NCI-H446 treated with DMSO at 0.1 percent for 48 hours (cell line): ENCODE measurements around the gene ORC3.
"Not testable (repeated sequence)": the region's sequence is repeated elsewhere in the genome, so short reads cannot be mapped to it uniquely, and the experiment has no call there.

Source experiments
- DNase-seq: peaks from one replicate; lab custom pipeline; 2025; lab: John Stamatoyannopoulos, UW

ORC3 gene

GRCh38 chr6:87600576-87600975 lies 10.6 kb downstream of the ORC3 start:
- no peak for DNase-seq

- DNase-seq, result no peak
These were observed 16.3 kb downstream of the ORC3 start for GRCh38 chr6:87606199-87606598.

- DNase-seq, result no peak
These were observed 18.9 kb downstream of the ORC3 start for GRCh38 chr6:87608802-87609201.

GRCh38 chr6:87613018-87613417 lies 23.1 kb downstream of the ORC3 start:
- DNase-seq, result not testable (repeated sequence)

- no peak for DNase-seq
These were observed 27.5 kb downstream of the ORC3 start for GRCh38 chr6:87617405-87617804.

- DNase-seq, result no peak
These were observed 28.6 kb downstream of the ORC3 start for GRCh38 chr6:87618531-87618930.

- no peak for DNase-seq
These were observed 33.3 kb downstream of the ORC3 start for GRCh38 chr6:87623248-87623647.

- no peak for DNase-seq
These were observed 38.5 kb downstream of the ORC3 start for GRCh38 chr6:87628424-87628823.

- DNase-seq, result no peak
These were observed 38.9 kb downstream of the ORC3 start for GRCh38 chr6:87628881-87629280.

GRCh38 chr6:87630746-87631145 lies 40.8 kb downstream of the ORC3 start:
- no peak for DNase-seq

- no peak for DNase-seq
These were observed 43.9 kb downstream of the ORC3 start for GRCh38 chr6:87633851-87634250.

GRCh38 chr6:87636315-87636714 lies 46.4 kb downstream of the ORC3 start:
- DNase-seq, result no peak

- DNase-seq, result no peak
These were observed 47.2 kb downstream of the ORC3 start for GRCh38 chr6:87637106-87637505.

GRCh38 chr6:87639373-87639772 lies 49.4 kb downstream of the ORC3 start:
- DNase-seq, result no peak

- DNase-seq, result no peak
These were observed 51.2 kb downstream of the ORC3 start for GRCh38 chr6:87641065-87641692.

GRCh38 chr6:87645080-87645479 lies 55.1 kb downstream of the ORC3 start:
- no peak for DNase-seq

- no peak for DNase-seq
These were observed 63.4 kb downstream of the ORC3 start for GRCh38 chr6:87653074-87653962.

- DNase-seq, result no peak
These were observed 64.2 kb downstream of the ORC3 start for GRCh38 chr6:87654122-87654521.

- DNase-seq, result no peak
These were observed 65.0 kb downstream of the ORC3 start for GRCh38 chr6:87654875-87655454.

- DNase-seq, result no peak
These were observed 65.9 kb downstream of the ORC3 start for GRCh38 chr6:87655824-87656223.

GRCh38 chr6:87656857-87657256 lies 66.9 kb downstream of the ORC3 start:
- no peak for DNase-seq

- DNase-seq, result no peak
These were observed 68.6 kb downstream of the ORC3 start for GRCh38 chr6:87658516-87658915.

GRCh38 chr6:87660226-87660911 lies 70.4 kb downstream of the ORC3 start:
- DNase-seq, result no peak
